HG03432 (cell line): ENCODE results near the gene SEMA3G.

ENCODE experiments used
- ATAC-seq: cut with Tn5 transposase; IDR thresholded peaks from one replicate; pipeline ENCODE4 v1.9.1; 2021; ENCODE audit warnings: mild to moderate bottlenecking, moderate library complexity; ENCODE audit not compliant: unreplicated experiment

SEMA3G gene

DNA sequence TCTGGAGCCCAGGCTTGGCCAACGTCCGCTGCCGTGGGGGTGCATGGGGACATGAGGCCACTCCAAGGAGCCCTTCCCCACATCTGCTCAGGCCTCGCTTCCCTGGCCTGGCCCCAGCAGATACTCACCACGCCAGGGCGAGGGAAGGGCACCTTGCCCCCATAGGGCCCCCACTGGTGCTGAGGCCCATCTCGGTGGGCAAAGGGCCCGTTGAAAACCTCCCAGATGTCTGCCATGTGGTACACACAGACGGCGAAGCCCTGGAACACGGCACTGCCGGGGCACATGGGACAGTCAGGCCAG, 4.7 kb downstream of the SEMA3G start:
- no peak for ATAC-seq

- no peak for ATAC-seq
Observed at GRCh38 chr3:52439426-52440248, 5.3 kb downstream of the SEMA3G start.

DNA sequence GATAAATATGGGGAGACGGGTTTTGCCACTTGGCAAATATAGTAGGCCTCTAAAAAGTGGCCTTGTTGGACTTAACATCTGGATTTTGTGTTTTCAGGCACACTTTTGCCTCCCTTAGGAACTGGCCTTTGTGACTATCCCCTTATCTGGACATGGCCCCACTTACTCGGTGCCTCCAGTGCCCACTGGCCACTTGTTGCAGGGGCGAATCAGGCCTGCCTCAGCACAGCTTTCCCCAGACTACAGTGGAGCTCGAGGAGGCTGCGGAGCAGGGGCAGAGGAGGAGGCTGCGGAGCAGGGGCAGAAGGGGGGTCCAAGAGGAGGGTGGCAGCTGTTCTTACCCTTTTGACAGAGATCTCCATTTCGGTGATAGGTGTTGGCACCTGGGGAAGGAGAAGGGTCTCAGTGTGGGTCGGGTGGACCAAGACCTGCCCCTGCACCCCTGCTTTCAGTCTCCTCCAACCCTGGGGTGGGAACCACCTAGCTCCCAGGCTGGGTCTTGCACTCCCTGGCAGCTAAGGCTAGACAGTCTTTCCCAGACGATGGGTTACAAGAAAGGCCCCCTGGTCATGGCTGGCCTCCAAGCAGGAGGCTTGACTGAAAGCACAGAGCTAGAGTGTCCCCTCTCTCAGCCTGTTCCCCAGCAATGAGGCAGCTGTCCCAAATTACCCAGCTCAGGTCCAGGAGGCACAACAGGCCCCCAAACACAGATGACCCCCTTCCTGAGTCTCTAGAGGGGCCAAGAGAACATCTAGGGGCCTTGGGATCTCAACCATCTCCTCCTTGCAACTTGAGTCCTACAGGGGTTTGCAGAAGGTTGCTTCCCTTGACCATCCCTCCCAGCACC, 6.1 kb downstream of the SEMA3G start:
- ATAC-seq, result no peak

DNA sequence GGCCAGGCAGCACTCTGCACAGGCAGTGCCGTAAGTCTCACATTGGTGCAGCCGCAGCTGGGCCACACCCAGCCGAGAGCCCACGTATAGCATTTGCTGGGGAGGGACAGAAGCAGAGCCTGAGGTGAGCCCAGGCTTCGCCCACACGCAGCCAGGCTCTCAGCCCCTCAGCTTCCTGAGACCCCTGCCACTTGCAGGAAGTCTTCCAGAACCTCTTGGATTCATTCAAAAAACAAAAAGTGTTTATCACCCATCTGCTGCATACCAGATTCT, 6.9 kb downstream of the SEMA3G start:
- no peak for ATAC-seq

GRCh38 chr3:52437326-52438103, 7.4 kb downstream of the SEMA3G start:
- no peak for ATAC-seq

DNA sequence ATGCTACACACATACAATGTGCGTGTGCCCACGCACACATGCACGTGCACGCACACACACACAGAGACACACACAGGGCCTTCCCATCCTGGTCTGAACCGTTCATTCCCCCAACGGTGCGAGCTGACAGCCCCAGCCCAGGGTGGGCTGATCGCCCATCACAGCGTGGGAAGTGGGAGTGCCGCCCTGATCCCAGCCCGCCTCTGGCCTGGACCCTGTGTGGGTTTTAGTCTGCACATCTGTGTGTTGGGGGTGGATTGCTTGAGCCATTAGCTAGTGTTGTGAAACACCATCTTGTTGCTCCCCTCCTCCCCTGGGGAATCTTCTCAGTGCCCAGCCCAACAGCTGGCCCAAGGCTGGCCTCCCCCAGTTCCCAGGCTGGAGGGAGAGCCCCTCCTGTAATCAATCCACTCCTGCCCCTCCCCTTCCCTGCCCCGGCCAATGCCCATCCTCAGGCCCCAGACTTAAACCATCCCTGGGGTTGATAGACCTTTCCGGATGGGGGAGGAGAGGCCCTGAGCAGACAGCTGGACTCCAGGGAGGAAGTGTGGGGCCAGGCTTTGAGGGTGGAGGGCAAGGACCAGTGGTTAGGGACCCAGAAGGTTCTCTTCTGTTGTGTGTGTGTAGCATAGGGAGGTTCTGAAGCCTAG, 8.3 kb downstream of the SEMA3G start:
- no peak for ATAC-seq

DNA sequence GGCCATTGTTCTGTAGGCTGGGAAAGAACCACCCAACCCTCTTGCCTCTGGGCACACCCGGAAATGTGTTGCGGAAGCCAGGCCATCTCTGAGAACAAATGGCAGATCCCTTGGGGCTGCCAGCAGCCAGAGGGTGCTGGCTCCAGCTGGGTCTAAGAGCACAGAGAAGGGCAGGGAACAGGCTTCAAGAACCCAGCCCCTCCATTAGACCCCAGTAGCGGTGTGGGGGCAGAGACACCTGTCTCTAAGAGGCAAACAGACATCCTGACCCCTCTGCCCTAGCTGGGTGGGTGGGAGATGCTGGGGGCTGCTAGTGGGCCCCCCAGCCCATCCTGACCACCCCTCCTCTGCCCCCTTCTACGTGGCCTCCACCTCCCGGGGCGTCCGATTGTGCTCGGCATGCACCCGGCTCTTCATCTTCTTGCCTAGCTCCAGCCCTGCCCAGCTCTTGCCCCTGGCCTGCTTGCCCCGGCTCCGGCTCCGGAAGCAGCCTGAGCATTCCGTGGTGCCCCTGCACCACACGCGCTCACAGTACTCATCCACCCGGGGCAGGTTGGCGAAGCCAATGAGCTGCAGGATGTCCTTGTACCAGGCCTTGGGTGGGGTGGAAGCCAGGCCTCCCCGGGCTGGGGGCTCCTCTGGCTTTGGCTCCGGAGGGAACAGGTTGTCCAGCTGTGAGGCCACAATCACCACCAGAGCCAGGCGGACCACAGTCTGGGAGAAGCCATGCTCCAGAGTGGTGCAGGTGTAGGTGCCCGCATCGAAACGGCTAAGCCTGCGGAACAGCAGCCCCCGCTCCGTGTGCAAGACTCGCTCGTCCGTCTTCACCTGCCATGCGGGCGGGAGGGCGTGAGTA, 9.4 kb downstream of the SEMA3G start:
- no peak for ATAC-seq

DNA sequence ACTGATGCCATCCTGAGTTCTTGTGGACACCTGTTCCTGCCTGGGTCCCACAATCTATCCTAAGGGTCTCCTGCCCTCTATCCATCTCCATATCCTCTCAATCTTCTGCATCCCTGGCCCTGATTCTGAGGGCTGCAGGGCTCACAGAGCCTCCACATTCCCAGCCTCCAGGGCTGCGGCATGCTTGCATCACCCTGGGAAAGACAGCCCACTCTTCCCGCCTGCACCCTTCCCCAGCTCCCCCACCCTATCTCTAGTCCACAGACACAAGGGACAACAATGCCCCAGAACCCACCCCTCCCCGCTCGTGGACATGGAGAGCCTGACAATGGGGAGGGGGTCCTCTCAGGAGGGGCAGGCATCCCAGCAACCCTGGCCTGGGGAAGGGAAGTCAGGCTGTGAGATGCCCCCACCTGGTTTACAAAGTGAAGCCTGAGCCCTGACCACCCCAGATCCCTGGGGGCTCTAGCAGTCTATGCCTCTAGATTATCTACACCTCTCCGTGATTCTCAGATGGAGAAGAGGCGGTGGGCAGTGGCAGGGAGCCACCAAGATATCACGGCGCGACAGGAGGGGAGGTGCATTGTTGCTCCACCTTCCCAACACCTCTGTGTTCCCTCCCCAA, 10.3 kb downstream of the SEMA3G start:
- no peak for ATAC-seq

DNA sequence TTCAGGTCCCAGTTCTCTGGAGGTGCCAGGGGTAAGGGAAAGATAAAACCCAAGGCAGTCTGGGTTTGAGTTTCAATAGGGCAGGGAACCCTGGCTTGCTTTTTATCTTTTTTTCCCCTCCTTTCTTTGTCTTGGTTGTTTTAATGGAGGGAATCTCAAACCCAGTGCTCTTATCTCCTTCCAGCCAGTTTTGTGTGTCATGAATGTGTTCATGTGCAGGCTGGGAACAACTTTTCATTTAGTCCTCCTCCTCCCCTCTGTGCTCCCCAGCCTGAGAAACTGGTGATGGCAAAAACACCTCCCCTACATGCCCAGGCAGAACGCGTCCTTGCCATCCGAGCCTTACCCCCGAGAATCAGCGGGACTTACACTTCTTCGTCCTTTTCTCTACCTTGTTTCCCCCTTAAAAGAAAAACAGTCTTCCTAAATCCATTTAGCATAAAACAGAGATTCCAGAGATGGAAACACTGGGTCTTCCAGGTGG, 10.9 kb downstream of the SEMA3G start:
- ATAC-seq, result no peak

DNA sequence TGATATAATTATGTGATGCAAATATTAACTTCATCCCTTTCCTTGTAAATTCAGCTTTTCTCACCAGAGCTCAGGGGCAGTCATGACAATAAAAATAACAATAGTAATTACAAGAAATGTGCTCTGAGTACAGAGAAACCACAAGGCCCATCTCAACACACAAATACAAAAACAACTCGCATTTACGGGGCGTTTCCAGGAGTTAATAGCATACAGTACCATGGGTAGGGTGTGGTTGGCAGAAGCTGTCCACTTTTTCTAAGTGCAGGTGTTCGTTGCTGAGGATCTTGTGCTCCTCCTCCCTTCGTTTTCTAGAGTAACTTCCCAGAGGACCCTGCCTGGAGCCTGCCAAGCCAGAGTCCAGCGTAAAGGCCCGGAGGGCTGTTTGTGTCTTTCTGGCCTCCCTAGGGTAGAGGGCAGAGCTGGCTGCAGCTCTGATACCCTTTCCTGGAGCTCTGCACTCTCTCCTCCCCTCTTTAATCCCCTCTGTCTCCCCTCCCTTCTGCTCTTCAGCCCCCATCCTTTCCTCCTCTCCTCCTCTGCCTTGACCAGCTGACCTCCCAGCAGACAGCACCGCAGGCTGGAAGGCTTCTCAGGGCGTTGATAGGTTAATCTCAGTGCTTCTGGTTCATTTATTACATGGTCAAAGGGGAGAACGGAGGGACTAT, 11.4 kb downstream of the SEMA3G start:
- no peak for ATAC-seq

DNA sequence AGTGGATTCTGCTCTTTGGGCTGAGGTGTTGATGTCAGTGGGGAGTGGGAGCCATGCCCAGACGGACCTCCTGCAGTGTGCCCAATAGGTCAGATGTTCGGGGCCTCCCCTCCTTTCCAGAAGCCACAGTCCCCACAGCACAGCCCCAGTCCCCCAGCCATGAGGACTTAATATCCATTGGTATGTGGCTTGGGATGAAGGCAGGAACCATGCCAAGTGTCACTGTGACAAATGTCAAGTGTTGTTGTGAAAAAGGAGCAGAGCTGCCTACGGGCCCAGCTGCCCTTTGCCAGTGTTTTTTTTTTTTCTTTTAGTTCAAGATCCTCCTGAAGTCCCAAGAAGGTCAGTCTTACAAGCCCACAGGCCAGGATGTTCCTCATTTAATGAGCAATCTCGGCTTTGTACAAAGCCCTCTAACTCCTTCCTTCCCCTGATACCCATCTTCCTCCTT, 12.2 kb downstream of the SEMA3G start:
- ATAC-seq, result no peak

GRCh38 chr3:52432225-52432624, 12.7 kb downstream of the SEMA3G start:
- no peak for ATAC-seq

- ATAC-seq, result no peak
Observed at GRCh38 chr3:52431459-52432223, 13.3 kb downstream of the SEMA3G start.

GRCh38 chr3:52430416-52430810, 14.5 kb downstream of the SEMA3G start:
- ATAC-seq, result no peak

DNA sequence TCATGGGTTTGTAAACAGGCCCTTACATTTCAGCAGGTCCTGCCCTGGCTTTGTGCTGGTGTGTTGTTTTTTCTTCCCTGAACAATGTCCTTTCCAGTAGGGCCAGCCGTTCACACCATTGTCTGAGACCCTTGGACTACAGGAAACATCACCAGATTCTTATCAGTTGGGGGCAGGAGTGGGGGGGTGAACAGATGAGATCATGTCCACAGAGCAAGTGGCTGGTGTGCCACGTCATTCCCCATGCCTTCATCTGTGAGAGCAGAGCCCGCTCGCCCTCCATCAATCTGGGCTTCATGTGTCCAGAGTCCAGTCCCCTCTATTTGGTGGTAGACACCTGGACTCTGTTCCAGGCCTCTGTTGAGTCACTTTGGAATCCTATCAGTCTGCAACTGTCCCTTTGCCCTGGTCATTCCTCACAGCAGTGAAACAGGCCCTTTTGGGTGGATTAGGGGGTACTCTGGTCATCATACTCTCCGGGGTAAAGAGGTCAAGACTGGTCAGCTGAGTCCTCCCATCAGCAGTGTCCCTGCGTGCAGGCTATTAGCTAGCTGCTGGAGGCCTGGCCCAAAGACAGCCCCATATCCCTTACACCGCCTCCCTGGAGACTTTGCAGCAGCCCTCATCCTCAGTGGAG, 15.0 kb downstream of the SEMA3G start:
- no peak for ATAC-seq

DNA sequence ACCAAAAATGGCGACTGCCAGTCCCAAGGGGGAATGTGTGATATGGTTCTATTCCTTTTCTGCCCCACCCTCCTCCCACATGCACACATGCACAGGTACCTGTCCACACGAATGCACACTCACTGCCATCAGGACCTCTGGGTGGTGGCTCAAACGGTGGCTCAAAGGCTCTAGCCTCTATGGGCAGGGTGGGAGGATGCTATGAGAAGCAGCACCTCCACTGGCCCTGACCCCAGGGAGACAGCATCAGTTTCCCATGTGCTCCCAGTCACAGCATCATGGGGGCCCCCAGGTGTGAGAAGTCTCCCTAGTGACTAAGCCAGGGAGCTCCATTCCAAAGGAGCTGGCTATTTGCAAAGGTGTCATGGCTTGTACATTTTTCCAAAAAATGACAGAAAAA, 15.9 kb downstream of the SEMA3G start:
- no peak for ATAC-seq

- ATAC-seq, result no peak
Observed at GRCh38 chr3:52428151-52429005, 16.5 kb downstream of the SEMA3G start.
